Calu3 (cell line): ENCODE data around the gene SRCAP. TPM values are rescaled to one million over a fixed set of nuclear protein-coding genes. Genes with fewer than 3 reads are reported as not detected.

Experiments
- BruUV-seq: library from RNA; stranded (reverse); fragments of 400-500 nt; replicated peaks from 2 replicates; lab custom pipeline; 2021; lab: Mats Ljungman, UMichigan
- CTCF ChIA-PET: fragments of 300-600 bp; sonication (Branson Sonifier 250); formaldehyde crosslinking; loops from one replicate; lab custom pipeline; 2022; ENCODE audit warnings: antibody characterized with exemption; lab: Charles Lee
- DNase-seq: peaks from one replicate; pipeline ENCODE4 v3.0.0; 2022
- H3K27ac Mint-ChIP-seq: one replicate; pipeline ENCODE4 v1.8.0; 2022; ENCODE audit warnings: mixed read lengths; ENCODE audit not compliant: unreplicated experiment
- H3K27me3 Mint-ChIP-seq: one replicate; pipeline ENCODE4 v1.8.0; 2022; ENCODE audit warnings: mixed read lengths; ENCODE audit not compliant: unreplicated experiment
- H3K36me3 Mint-ChIP-seq: one replicate; pipeline ENCODE4 v1.8.0; 2022; ENCODE audit warnings: mild to moderate bottlenecking, moderate library complexity, mixed read lengths; ENCODE audit not compliant: insufficient read depth, unreplicated experiment
- H3K4me1 Mint-ChIP-seq: one replicate; pipeline ENCODE4 v1.8.0; 2022; ENCODE audit warnings: mild to moderate bottlenecking, low read depth, mixed read lengths; ENCODE audit not compliant: unreplicated experiment
- H3K4me3 Mint-ChIP-seq: one replicate; pipeline ENCODE4 v1.8.0; 2022; ENCODE audit warnings: mild to moderate bottlenecking, low read depth, moderate library complexity, mixed read lengths; ENCODE audit not compliant: unreplicated experiment
- H3K9me3 Mint-ChIP-seq: one replicate; pipeline ENCODE4 v1.8.0; 2022; ENCODE audit warnings: low read depth, mixed read lengths; ENCODE audit not compliant: unreplicated experiment
- intact Hi-C: fragments of 100-400 bp; cut with micrococcal nuclease; formaldehyde crosslinking; loops from one replicate; pipeline ENCODE4 v1.10.0; 2022; ENCODE audit not compliant: unreplicated experiment
- total RNA-seq: library from RNA; stranded (reverse); gene quantifications from 2 replicates; pipeline ENCODE4 v1.2.3, GENCODE V29; 2022
- TF ChIP-seq, protein P1 (sequence below): fragments of 200-600 bp; IDR thresholded peaks from one replicate; pipeline ENCODE4 v1.8.0; 2022; ENCODE audit warnings: antibody characterized with exemption; ENCODE audit not compliant: unreplicated experiment

The SRCAP gene
- total RNA-seq, 1 experiment from 2014 or later, result 84.6 TPM

GRCh38 chr16:30774367-30775130 is 75.6 kb downstream of the SRCAP start:
- Mint-ChIP-seq H3K27ac (peak overlapping the region; percentile 84), H3K9me3 (no peaks in the 10 kb centered on the region), H3K27me3 (no peaks in the 10 kb centered on the region), H3K36me3 (peaks cover 84% of the 10 kb centered on the region), H3K4me3 (peak overlapping the region; percentile 90), H3K4me1 (peaks cover 33% of the 10 kb centered on the region)
- DNase-seq, result no peak
- intact Hi-C loops, result no loop called here
- CTCF ChIA-PET, result interaction anchor here (0.6 to 1.0 kb wide), 3 partner anchors 27 to 40 kb away, joined by 3 to 6 read pairs (median 3); partner anchors contain the start of gene PHKG2
- TF ChIP-seq, protein P1, sequence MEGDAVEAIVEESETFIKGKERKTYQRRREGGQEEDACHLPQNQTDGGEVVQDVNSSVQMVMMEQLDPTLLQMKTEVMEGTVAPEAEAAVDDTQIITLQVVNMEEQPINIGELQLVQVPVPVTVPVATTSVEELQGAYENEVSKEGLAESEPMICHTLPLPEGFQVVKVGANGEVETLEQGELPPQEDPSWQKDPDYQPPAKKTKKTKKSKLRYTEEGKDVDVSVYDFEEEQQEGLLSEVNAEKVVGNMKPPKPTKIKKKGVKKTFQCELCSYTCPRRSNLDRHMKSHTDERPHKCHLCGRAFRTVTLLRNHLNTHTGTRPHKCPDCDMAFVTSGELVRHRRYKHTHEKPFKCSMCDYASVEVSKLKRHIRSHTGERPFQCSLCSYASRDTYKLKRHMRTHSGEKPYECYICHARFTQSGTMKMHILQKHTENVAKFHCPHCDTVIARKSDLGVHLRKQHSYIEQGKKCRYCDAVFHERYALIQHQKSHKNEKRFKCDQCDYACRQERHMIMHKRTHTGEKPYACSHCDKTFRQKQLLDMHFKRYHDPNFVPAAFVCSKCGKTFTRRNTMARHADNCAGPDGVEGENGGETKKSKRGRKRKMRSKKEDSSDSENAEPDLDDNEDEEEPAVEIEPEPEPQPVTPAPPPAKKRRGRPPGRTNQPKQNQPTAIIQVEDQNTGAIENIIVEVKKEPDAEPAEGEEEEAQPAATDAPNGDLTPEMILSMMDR, result no peak
- no TSS peak for BruUV-seq

- DNase-seq, result no peak
- no peaks in the 10 kb centered on the region for H3K9me3 Mint-ChIP-seq
- peak overlapping the region; percentile 90 for H3K4me3 Mint-ChIP-seq
- no TSS peak for BruUV-seq
- H3K36me3 Mint-ChIP-seq, result peaks cover 87% of the 10 kb centered on the region
- intact Hi-C loops, result no loop called here
- H3K27ac Mint-ChIP-seq, result peak overlapping the region; percentile 84
- CTCF ChIA-PET, result interaction anchor here (0.6 to 1.0 kb wide), 4 partner anchors 27 to 39 kb away, joined by 3 to 6 read pairs (median 4); partner anchors contain the start of gene PHKG2
- H3K4me1 Mint-ChIP-seq, result peaks cover 33% of the 10 kb centered on the region
- TF ChIP-seq, protein P1, result no peak
- H3K27me3 Mint-ChIP-seq, result no peaks in the 10 kb centered on the region
Observed at GRCh38 chr16:30775131-30775391, 76.1 kb downstream of the SRCAP start.

- Mint-ChIP-seq H3K4me1 (peaks cover 33% of the 10 kb centered on the region), H3K27ac (peak overlapping the region; percentile 84), H3K4me3 (peak overlapping the region; percentile 90), H3K9me3 (no peaks in the 10 kb centered on the region), H3K27me3 (no peaks in the 10 kb centered on the region), H3K36me3 (peaks cover 91% of the 10 kb centered on the region)
- TF ChIP-seq, protein P1, result no peak
- intact Hi-C loops, result no loop called here
- BruUV-seq, result no TSS peak
- CTCF ChIA-PET, result interaction anchor here (0.6 to 1.0 kb wide), 4 partner anchors 28 to 39 kb away, joined by 3 to 6 read pairs (median 4); partner anchors contain the start of gene PHKG2
- DNase-seq, result peak; percentile 89
Observed at GRCh38 chr16:30775392-30776188, 76.6 kb downstream of the SRCAP start.

DNA sequence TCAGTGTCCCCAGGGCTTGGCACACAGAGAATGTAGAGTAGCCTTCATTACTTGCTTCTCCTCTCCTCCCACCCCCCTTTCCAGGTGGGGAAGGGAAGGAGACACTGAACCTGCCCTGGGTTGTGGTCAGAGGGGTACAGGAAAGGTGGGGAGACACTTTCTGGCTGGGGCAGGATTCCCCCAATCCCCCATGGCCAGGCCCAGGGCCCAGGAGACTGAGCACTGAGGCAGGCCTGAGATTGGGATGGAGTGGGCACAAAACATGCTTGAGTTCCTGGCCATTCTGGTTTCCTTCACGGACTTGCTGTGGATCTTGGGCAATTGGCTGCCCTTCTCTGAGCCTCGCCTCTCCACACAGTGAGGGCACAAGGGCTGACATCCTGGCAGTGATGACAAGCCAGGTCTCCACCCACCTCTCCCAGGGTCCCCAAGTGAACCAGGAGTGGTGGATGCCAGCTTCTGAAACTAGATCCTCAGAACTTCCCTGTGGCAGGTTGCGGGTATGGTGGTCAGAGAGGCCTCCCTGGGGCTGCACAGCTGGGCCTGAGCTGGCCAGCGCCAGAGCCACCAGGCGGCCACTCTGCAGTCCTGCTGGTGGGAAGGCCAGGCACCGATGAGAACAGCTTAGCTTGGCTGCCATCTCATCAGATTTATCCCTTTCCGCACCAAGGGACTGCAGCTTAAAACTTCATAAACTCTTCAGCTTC is 78.8 kb downstream of the SRCAP start:
- H3K9me3 Mint-ChIP-seq, result no peaks in the 10 kb centered on the region
- peak overlapping the region; percentile 90 for H3K4me3 Mint-ChIP-seq
- CTCF ChIA-PET, result no interaction called here
- H3K27me3 Mint-ChIP-seq, result no peaks in the 10 kb centered on the region
- intact Hi-C loops, result no loop called here
- peak overlapping the region; percentile 84 for H3K27ac Mint-ChIP-seq
- H3K4me1 Mint-ChIP-seq, result peaks cover 27% of the 10 kb centered on the region
- TF ChIP-seq, protein P1, result no peak
- BruUV-seq, result no TSS peak
- DNase-seq, result no peak
- H3K36me3 Mint-ChIP-seq, result peaks cover 84% of the 10 kb centered on the region
